Activated naive CD8-positive, alpha-beta T cell (primary cell): ENCODE data around the gene ANOS1.
"Not testable (repeated sequence)": the region's sequence is repeated elsewhere in the genome, so short reads cannot be mapped to it uniquely, and the experiment has no call there.

ENCODE experiments used
- H3K27ac Mint-ChIP-seq: one replicate; pipeline ENCODE4 v1.8.0; 2021; ENCODE audit warnings: mixed read lengths
- H3K27me3 Mint-ChIP-seq: one replicate; pipeline ENCODE4 v1.8.0; 2021; ENCODE audit warnings: mixed read lengths
- H3K36me3 Mint-ChIP-seq: one replicate; pipeline ENCODE4 v1.8.0; 2021; ENCODE audit warnings: mixed read lengths
- H3K4me1 Mint-ChIP-seq: one replicate; pipeline ENCODE4 v1.8.0; 2021; ENCODE audit warnings: low read depth, mixed read lengths
- H3K4me3 Mint-ChIP-seq: one replicate; pipeline ENCODE4 v1.8.0; 2021; ENCODE audit warnings: mild to moderate bottlenecking, mixed read lengths
- H3K9me3 Mint-ChIP-seq: one replicate; pipeline ENCODE4 v1.8.0; 2021; ENCODE audit warnings: low read depth, mixed read lengths

ANOS1 gene, protein sequence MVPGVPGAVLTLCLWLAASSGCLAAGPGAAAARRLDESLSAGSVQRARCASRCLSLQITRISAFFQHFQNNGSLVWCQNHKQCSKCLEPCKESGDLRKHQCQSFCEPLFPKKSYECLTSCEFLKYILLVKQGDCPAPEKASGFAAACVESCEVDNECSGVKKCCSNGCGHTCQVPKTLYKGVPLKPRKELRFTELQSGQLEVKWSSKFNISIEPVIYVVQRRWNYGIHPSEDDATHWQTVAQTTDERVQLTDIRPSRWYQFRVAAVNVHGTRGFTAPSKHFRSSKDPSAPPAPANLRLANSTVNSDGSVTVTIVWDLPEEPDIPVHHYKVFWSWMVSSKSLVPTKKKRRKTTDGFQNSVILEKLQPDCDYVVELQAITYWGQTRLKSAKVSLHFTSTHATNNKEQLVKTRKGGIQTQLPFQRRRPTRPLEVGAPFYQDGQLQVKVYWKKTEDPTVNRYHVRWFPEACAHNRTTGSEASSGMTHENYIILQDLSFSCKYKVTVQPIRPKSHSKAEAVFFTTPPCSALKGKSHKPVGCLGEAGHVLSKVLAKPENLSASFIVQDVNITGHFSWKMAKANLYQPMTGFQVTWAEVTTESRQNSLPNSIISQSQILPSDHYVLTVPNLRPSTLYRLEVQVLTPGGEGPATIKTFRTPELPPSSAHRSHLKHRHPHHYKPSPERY

DNA sequence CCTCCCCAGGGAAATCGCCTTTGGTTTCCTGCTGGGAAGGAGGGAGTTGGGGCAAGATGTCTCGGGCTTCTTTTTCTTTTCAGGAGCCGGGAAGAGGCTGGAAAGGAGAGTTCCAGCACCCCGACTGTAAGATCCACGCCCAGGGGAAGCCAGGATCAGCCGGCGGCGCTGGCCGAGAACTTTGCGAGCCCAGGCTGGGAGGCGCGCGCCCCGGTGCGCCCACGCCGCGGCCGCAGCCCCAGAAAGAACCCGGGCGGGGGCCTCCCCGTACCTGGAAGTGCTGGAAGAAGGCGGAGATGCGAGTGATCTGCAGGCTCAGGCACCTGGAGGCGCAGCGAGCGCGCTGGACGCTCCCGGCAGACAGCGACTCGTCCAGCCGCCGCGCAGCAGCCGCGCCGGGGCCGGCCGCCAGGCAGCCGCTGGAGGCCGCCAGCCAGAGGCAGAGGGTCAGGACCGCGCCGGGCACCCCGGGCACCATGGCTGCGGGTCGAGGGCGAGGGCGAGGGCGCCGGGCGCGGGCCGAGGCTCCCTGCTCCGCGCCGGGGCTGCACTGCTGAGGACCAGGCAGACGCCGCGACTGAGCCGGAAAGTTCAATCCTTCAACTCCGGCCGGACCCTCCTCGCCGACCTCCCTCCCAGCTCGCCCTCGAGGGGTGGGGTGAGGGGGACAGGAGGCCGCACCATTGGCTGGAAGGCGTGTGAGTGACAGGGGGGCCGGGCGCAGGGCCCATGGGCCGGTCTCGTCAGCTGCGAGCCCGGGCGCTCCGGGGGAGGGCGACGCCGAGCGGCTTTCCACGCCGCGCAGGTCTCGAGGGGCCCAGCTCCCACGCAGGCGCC lies at the start of gene ANOS1:
Gene ANOS1, minus strand, starts transcription at position 579 of the 837 bp plus-strand sequence. Its CDS starts 101 bp downstream, at position 478.
- no peaks in the 10 kb centered on the region for H3K9me3 Mint-ChIP-seq
- H3K36me3 Mint-ChIP-seq: no peaks in the 10 kb centered on the region
- H3K4me1 Mint-ChIP-seq: peaks cover 6% of the 10 kb centered on the region
- peaks cover 10% of the 10 kb centered on the region for H3K27me3 Mint-ChIP-seq
- H3K27ac Mint-ChIP-seq: no peak within 1 kb of the TSS
- peak within 1 kb of the TSS; percentile 42 for H3K4me3 Mint-ChIP-seq

DNA sequence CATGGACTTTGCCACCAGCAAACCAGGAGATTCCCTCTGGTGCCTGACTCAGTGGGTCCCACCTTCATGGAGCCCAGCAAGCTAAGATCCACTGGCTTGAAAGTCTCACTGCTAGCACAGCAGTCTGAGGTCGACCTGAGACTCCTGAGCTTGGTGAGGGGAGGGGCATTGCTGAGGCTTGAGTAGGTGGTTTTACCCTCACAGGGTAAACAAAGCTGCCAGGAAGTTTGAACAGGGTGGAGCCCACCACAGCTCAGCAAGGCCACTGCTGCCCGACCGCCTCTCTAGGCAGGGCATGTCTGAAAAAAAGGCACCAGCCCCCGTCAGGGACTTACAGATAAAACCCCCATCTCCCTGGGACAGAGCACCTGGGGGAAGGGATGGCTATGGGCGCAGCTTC lies 41.2 kb upstream of the ANOS1 start:
- Mint-ChIP-seq H3K9me3 (no peaks in the 10 kb centered on the region), H3K36me3 (no peaks in the 10 kb centered on the region), H3K27ac (no peak overlapping the region), H3K4me1 (peaks cover 7% of the 10 kb centered on the region), H3K4me3 (no peak overlapping the region), H3K27me3 (no peaks in the 10 kb centered on the region)

DNA sequence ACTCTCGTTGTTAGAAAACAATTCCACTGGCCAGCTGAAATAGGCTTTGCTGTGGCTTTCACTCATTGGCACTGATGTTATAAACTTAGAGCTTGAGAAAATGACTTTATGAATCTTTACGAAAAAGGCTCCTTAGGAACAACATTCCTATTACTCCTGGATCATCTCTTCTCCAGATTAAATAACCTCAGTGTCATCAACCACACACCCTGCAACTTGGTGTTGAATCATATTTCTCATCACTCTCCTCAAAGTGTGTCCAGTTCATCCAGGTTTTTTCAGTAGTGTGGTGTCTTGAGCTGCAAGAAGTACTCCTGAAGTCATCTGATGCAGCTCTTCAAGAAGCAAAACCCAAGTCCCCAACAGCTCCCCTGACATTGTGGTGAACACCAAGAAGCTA lies 28.1 kb upstream of the ANOS1 start:
- H3K27ac Mint-ChIP-seq: no peak overlapping the region
- no peaks in the 10 kb centered on the region for H3K9me3 Mint-ChIP-seq
- peaks cover 2% of the 10 kb centered on the region for H3K4me1 Mint-ChIP-seq
- no peaks in the 10 kb centered on the region for H3K36me3 Mint-ChIP-seq
- peaks cover 2% of the 10 kb centered on the region for H3K27me3 Mint-ChIP-seq
- H3K4me3 Mint-ChIP-seq: no peak overlapping the region

DNA sequence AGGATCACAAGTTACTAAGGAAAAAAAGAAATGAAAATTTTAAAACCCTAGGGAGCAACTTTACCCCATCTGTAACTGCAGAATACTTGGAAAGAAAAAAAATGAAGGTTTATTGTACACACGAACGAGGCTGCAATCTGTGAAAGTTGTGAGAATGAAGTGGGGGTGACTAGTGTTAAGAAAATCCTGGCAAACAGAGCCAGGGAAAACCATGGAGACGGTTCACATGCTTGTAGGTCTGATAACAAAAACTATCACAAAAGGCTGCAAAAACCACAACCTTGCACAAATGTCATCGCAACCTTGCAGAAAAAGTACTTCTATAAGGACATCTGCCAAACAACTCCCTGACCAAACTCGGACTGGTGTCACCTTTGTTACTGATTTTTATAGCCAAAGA lies 26.8 kb upstream of the ANOS1 start:
- not testable (repeated sequence) for H3K4me3 Mint-ChIP-seq, H3K27me3 Mint-ChIP-seq, H3K9me3 Mint-ChIP-seq, H3K27ac Mint-ChIP-seq, H3K36me3 Mint-ChIP-seq, H3K4me1 Mint-ChIP-seq

DNA sequence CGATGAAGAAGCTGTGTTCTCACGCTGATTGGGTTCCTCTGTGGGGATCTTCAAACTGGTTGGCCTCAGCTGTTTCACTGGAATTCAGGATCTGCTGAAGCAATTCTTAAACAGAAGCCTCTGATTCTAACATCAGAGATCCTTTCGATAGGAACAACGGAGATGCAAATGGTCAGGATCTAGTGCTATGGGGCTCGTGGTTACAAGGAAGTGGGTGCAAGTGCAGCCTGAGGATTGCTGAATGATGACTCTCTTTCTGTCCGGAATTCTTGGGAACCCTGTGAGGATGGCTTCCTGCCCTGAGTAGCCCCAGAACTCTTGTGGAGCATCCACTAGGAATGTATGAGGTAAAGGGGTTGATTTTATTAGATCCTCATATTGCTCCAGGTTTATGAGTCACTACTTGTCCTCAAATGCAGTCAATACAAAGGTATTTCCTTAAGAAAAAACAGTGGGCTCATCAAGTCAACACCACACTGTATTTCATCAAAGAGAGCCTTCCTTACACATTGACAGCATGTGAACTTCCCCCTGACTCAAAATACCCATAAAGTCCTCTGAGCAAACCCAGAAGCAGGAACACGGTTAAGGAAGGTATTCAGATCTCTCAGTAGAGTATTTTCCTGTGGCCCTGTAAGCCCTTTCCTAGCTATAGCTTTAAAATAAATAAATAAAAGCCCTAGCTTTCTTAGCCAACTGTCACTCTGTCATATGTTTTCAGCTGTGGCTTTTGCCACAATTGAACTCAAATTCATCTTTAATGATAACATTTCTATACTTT lies 25.9 kb upstream of the ANOS1 start:
- not testable (repeated sequence) for H3K9me3 Mint-ChIP-seq, H3K4me3 Mint-ChIP-seq, H3K27ac Mint-ChIP-seq, H3K36me3 Mint-ChIP-seq, H3K4me1 Mint-ChIP-seq, H3K27me3 Mint-ChIP-seq

DNA sequence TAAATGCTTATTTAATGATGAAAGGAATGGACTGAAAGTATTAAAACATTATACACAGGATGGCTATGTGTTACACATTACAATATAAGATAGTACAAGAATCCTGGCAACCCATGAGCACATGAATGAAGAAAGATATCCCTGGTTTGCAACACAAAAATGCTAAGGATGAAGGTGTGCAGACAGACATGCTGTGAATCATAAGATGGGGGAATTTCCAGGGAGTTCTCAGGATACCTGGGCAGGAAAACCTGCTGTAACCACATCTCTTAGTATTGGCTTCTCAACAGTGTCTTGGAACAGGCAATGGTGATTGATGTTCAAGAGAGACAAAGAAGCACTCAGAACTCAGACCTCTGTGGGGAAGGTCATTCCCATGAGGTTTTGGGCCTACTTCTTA lies 23.9 kb upstream of the ANOS1 start:
- Mint-ChIP-seq H3K27ac (no peak overlapping the region), H3K9me3 (no peaks in the 10 kb centered on the region), H3K4me1 (peaks cover 2% of the 10 kb centered on the region), H3K36me3 (no peaks in the 10 kb centered on the region), H3K27me3 (no peaks in the 10 kb centered on the region), H3K4me3 (no peak overlapping the region)

DNA sequence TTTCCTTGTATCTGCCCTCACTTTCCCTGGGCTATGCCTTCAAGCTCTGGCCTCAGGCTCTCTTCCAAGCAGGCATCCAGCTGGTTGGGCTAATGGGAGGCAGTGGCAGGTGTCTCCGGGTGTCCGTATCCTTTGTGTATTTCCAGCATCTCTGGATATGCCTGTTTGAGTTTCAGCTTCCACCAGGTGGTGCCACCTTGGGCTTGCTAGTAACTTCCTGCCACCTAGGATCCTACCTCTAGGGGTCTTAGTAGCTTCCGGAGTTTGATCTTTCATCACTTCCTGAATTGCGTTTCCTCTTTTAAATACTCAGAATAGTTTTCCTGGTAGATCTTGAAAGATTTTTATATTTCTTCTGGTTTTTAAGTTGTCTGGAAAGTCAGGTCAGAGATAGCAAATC lies 23.2 kb upstream of the ANOS1 start:
- H3K4me1 Mint-ChIP-seq: peaks cover 2% of the 10 kb centered on the region
- no peak overlapping the region for H3K27ac Mint-ChIP-seq
- no peak overlapping the region for H3K4me3 Mint-ChIP-seq
- H3K36me3 Mint-ChIP-seq: no peaks in the 10 kb centered on the region
- H3K9me3 Mint-ChIP-seq: no peaks in the 10 kb centered on the region
- H3K27me3 Mint-ChIP-seq: no peaks in the 10 kb centered on the region

DNA sequence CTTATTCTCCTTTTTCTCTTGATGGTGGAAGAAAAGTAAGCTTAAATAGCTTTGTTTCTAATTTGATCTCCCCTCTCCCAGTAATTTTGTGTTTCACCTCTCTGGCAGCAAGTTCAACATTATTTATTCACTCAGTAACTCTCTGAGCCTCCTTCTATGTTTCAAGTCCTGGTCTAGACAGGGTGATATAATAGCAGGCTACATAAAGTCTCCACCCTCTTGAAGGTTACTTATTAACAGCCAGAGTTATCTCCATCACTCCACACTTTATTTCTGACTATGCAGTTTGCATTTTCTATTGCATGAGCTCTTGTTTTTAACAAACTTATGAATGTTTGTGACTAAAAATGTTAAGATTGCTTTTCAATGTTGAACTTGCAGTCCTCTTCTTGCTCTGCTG lies 17.8 kb upstream of the ANOS1 start:
- H3K36me3 Mint-ChIP-seq: no peaks in the 10 kb centered on the region
- peaks cover 3% of the 10 kb centered on the region for H3K27me3 Mint-ChIP-seq
- no peaks in the 10 kb centered on the region for H3K9me3 Mint-ChIP-seq
- no peak overlapping the region for H3K4me3 Mint-ChIP-seq
- H3K27ac Mint-ChIP-seq: no peak overlapping the region
- peaks cover 2% of the 10 kb centered on the region for H3K4me1 Mint-ChIP-seq

DNA sequence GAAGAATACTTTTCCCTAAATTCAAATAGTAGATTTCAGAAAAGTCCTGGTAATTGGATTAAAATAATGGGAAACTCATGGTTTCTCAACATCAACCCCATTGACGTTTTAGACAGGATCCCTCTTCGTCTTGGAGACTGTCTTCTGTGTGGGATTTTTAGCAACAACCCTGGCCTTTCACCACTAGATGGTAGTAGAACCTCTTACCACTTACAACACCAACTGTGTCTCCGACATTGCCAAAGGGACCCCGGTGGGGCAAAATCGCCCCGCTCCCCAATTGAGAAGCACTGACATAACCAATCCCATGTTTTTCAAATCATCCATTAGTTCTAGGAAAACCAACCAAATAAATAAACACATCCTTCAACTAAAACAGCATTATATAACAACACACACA lies 16.9 kb upstream of the ANOS1 start:
- Mint-ChIP-seq H3K27me3 (peaks cover 3% of the 10 kb centered on the region), H3K4me3 (no peak overlapping the region), H3K27ac (no peak overlapping the region), H3K9me3 (no peaks in the 10 kb centered on the region), H3K36me3 (no peaks in the 10 kb centered on the region), H3K4me1 (peaks cover 2% of the 10 kb centered on the region)

DNA sequence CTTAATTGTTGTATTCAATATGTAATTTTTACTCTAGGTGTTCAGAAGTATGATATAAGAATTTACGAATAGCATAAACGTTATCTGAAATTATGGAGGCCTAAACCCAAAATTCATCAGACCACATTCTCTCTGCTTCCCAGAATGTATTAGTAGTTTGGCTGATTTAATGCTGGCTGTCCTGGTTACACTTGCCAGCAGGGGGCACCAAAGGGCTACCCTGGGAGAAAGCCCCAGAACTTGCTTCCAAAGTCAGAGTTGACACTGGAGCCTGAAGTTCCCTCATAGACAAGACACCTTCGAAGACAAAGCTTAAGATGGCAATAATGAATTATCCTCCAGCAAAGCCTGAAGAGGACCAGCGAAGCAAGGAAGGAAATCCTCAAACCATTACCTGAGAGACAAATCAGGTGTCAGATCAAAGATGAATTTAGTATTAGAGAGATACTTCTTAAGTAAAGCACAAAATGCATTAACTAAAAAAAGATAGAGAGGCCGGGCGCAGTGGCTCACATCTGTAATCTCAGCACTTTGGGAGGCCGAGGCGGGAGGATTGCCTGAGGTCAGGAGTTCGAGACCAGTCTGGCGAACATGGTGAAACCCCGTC lies 11.3 kb upstream of the ANOS1 start:
- no peaks in the 10 kb centered on the region for H3K9me3 Mint-ChIP-seq
- no peaks in the 10 kb centered on the region for H3K36me3 Mint-ChIP-seq
- H3K27ac Mint-ChIP-seq: no peak overlapping the region
- no peak overlapping the region for H3K4me3 Mint-ChIP-seq
- no peaks in the 10 kb centered on the region for H3K4me1 Mint-ChIP-seq
- H3K27me3 Mint-ChIP-seq: peaks cover 3% of the 10 kb centered on the region

DNA sequence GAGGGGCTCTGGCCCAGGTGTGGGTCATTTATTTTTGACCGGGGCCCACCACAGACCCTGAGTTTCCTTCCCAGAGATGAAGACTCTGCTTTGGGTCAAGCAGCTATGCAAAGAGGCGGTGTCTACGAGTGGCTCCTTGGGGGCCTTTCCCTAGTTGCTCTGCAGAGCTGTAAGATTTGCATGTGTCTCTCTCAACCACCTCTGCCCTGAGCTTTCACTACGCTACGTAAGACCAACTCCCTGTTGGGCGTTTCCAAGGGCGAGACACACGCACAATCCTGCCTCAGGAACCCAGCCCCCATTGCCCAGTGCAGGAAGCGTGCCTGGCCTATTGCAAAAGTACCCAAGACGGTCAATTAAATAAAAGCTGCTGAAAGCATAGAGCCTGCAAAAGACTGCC lies 10.0 kb upstream of the ANOS1 start:
- H3K36me3 Mint-ChIP-seq: no peaks in the 10 kb centered on the region
- H3K27ac Mint-ChIP-seq: no peak overlapping the region
- H3K4me1 Mint-ChIP-seq: no peaks in the 10 kb centered on the region
- H3K4me3 Mint-ChIP-seq: no peak overlapping the region
- no peaks in the 10 kb centered on the region for H3K9me3 Mint-ChIP-seq
- peaks cover 3% of the 10 kb centered on the region for H3K27me3 Mint-ChIP-seq

DNA sequence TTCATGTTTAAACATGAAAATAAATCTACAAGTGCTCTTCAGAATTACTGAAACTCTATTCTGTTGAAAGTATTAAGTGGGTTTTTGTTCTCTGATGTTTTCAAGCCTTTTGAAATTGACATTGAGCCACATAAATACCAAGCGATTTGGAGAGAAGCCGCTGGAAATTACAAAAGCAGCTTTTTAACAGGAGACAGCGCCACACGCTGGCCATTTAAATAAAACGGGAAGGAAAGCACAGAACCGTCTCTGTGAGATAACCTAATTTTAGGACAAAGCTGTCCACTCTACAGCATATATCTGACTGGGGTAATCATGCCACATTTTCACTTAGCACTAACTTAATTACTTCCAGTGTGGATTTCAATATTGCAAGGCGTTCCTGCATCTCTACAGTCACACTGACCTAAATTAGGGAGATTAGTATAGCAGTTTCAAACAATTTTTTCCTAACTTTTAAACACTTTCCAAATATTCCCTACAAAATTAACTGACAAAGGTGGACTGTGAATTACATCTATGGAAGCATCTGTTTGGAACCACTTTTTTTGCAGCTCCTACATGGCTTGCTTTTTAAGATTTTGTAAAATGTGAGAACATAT lies 6.8 kb upstream of the ANOS1 start:
- H3K27ac Mint-ChIP-seq: no peak overlapping the region
- peaks cover 5% of the 10 kb centered on the region for H3K27me3 Mint-ChIP-seq
- no peak overlapping the region for H3K4me3 Mint-ChIP-seq
- no peaks in the 10 kb centered on the region for H3K9me3 Mint-ChIP-seq
- no peaks in the 10 kb centered on the region for H3K36me3 Mint-ChIP-seq
- no peaks in the 10 kb centered on the region for H3K4me1 Mint-ChIP-seq

DNA sequence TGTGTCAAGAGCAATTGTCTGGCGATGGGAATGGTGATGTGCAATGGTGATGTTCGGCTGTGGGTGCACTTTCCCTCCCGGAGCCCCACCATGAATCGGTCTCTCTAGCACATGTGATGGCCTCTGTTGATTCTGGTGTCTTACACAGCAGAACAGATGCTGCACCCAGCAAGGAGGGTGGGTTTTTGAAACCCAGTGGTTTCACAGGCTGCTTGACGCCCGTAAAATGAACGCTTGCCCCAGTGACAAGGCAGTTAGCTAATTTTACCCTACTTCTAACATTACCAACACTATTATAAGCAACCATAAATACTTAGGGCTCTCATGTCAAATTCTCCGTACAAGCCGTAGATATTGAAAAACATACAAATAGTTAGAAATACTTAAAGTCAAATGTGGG lies 5.9 kb upstream of the ANOS1 start:
- peaks cover 7% of the 10 kb centered on the region for H3K27me3 Mint-ChIP-seq
- no peaks in the 10 kb centered on the region for H3K9me3 Mint-ChIP-seq
- no peak overlapping the region for H3K27ac Mint-ChIP-seq
- H3K4me3 Mint-ChIP-seq: no peak overlapping the region
- no peaks in the 10 kb centered on the region for H3K36me3 Mint-ChIP-seq
- H3K4me1 Mint-ChIP-seq: peaks cover 3% of the 10 kb centered on the region
